ENCODE data around the gene PIGL. TPM values are rescaled to one million over a fixed set of nuclear protein-coding genes. Genes with fewer than 3 reads are reported as not detected.
"Not testable (repeated sequence)": the region's sequence is repeated elsewhere in the genome, so short reads cannot be mapped to it uniquely, and the experiment has no call there.

The PIGL gene
- total RNA-seq, 2 experiments from 2014 or later = 31.6 to 33.7 TPM

DNA sequence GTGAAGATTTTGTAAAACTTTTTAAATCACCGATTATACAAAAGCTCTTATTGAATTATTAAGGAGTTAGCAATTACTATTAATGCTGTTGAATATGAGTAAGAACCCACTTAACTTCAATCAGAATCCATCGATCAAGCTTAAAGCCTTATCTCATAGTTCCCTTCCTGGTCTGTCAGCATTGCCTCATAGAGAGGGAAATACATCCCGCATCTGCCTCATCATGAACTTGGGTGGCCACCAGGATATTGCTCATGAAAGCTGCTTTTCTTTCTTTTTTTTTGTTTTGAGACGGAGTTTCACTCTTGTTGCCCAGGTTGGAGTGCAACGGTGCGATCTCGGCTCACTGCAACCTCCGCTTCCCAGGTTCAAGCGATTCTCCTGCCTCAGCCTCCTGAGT is 66.7 kb downstream of the PIGL start:
- intact Hi-C loops (cut with micrococcal nuclease) = no loop called here
- no peak overlapping the region for H3K27ac Mint-ChIP-seq
- DNase-seq = no peak
- ChIA-PET POLR2A (no interaction called here), CTCF (no interaction called here)
- H3K27me3 Mint-ChIP-seq = no peaks in the 10 kb centered on the region
- peaks cover 45% of the 10 kb centered on the region for H3K4me1 Mint-ChIP-seq (ENCODE audit: low read depth)
- H3K36me3 Mint-ChIP-seq = peaks cover 8% of the 10 kb centered on the region
- H3K9me3 Mint-ChIP-seq = no peaks in the 10 kb centered on the region
- no peak overlapping the region for H3K4me3 Mint-ChIP-seq

DNA sequence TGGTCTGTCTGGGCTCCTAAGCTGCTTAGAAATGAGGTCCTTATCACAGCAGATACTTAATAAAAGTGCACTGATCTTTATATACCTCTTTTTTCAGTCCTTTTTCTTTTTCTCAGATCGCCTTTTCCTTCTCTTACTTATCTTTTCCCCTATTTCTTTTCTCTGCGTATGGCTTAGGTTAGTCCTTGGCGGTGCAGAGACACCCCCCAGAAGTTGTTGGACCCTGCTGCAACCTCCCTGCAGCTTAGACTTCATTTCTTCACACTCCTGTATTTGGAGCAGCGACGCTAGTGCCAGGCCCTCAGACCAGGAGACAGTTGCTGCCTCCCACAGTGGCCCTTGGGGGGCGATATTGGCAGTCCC is 68.6 kb downstream of the PIGL start:
- Mint-ChIP-seq H3K27ac (peak overlapping the region; percentile 94), H3K9me3 (no peaks in the 10 kb centered on the region), H3K4me1 (ENCODE audit: low read depth) (peaks cover 52% of the 10 kb centered on the region), H3K4me3 (no peak overlapping the region), H3K36me3 (no peaks in the 10 kb centered on the region), H3K27me3 (no peaks in the 10 kb centered on the region)
- intact Hi-C loops (cut with micrococcal nuclease) = loop anchor here (1.0 to 5.0 kb wide), 6 partner anchors 56 to 258 kb away; partner anchors contain the start of genes CENPV and PIGL
- ChIA-PET POLR2A (interaction anchor here (1.2 kb wide), 1 partner anchor 70 kb away, joined by 5 read pairs; the partner anchor contains the start of gene NCOR1), CTCF (interaction anchor here (0.6 to 1.9 kb wide), 10 partner anchors 10 to 236 kb away, joined by 3 to 5 read pairs (median 3); partner anchors contain the start of genes CENPV and NCOR1)
- no peak for DNase-seq

DNA sequence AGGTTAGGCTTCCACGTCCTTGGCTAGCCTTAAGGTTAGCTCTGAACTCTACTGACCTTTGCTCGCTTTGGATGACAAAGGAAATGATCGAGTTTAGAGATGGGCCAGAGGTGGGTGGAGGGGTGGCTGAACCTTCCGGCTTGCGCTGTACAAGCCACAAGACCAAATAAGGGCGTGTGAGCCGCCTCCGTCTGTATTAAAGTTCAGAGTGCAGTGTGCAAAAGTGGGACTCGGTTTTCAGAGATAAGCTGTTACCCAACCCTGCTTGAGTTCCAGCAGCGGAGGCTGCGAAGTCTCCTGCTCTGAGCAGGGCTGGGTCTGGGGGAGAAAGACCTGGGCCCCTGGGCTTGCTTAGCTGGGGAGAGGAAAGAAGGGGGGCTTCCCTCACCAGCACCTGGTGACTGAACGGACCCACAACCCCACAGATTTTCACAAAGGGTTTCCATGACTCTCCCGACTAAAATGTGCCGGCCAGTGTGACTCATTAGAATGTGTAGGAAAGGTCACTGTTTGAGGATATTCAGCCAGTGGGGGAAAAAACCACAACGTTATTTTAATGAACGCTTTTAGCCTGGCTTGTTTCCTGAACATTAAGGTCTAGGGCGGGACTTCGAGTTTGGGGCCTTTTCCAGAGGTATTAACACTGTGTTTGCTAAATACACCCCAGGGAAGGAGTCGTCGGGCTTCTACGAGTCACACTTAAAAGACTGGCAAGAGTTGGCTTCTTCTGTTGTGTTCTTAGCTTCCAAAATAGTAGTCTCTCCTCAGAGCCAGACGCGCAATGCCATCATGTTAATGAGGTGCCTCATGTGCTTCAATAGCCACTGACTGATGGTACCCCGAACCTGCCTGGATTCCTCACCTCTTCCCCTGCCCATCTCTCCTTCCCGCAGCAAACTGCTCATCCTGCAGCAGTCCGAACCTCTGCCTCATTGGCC is 69.3 kb downstream of the PIGL start:
- CTCF ChIA-PET = interaction anchor here (0.5 to 1.9 kb wide), 13 partner anchors 10 to 235 kb away, joined by 3 to 5 read pairs (median 3); partner anchors contain the start of genes CENPV, NCOR1 and UBB
- Mint-ChIP-seq H3K4me3 (peak overlapping the region; percentile 68), H3K36me3 (no peaks in the 10 kb centered on the region), H3K27me3 (no peaks in the 10 kb centered on the region), H3K4me1 (ENCODE audit: low read depth) (peaks cover 52% of the 10 kb centered on the region), H3K27ac (peak overlapping the region; percentile 94), H3K9me3 (no peaks in the 10 kb centered on the region)
- peak; percentile 90 for DNase-seq
- intact Hi-C loops (cut with micrococcal nuclease) = loop anchor here (1.0 to 5.0 kb wide), 6 partner anchors 57 to 259 kb away; partner anchors contain the start of genes CENPV and PIGL
- POLR2A ChIA-PET = interaction anchor here (0.7 to 1.2 kb wide), 3 partner anchors 71 to 166 kb away, joined by 3 to 5 read pairs (median 4); partner anchors contain the start of gene NCOR1

DNA sequence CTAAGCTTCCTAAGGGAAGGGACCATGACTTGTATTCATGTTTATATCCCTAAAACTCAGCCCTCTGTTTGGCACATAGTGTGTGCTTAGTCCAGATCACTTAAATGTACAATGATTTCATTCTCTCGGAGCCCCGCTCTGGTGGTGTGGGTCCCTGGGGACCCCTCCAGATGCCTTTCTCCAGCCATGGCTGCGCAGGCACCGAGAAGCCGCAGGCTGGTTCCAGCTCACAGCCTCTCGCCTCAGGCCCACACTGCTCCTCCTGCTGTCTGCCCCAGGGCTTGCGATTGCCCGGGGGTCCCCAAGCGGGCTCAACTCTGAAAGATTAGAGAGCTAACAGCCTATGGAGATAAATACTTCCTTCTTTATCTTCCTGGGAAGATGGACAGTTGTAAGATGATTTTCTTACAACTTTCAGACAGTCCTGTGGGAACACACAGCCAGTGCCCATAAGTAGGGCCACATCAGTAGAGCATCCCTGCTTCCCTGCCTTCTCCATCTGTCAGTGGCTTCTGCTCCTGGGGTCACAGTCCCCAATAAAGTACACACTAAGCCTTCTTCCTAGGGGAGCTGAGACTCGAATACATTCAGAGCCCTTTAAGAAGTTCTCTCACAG is 70.0 kb downstream of the PIGL start:
- ChIA-PET CTCF (interaction anchor here (0.5 to 1.9 kb wide), 9 partner anchors 12 to 234 kb away, joined by 3 to 5 read pairs (median 3); partner anchors contain the start of gene NCOR1), POLR2A (interaction anchor here (0.7 to 0.9 kb wide), 2 partner anchors 151 to 165 kb away, joined by 3 to 4 read pairs; no protein-coding TSS in a partner anchor)
- Mint-ChIP-seq H3K9me3 (no peaks in the 10 kb centered on the region), H3K4me1 (ENCODE audit: low read depth) (peaks cover 48% of the 10 kb centered on the region), H3K36me3 (no peaks in the 10 kb centered on the region), H3K27ac (peak overlapping the region; percentile 94), H3K4me3 (peak overlapping the region; percentile 68), H3K27me3 (no peaks in the 10 kb centered on the region)
- intact Hi-C loops (cut with micrococcal nuclease) = loop anchor here (1.0 to 5.0 kb wide), 6 partner anchors 58 to 260 kb away; partner anchors contain the start of genes CENPV and PIGL
- DNase-seq = peak; percentile 11

DNA sequence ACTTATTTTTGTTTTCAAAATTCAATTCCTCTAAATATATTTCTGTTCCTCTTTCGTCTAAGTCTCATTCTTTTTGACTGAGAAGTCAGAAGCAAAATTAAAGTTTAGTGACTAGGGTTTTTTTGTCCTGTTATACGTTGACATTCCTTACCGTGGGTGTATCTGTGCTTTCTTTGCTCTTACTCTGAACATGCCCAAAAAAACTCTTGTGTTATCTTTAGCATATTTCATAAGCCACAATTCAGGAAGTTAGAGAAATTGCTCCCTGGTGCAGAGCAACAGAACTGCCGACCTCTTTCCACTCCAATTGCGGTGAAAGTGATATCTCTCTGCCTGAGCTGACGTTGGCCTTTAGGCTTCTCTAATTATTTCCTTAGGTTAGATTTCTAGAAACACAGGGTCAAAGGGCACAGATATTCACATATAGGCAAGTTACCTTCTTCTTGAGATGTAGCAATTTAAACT is 70.6 kb downstream of the PIGL start:
- Mint-ChIP-seq H3K36me3 (no peaks in the 10 kb centered on the region), H3K9me3 (no peaks in the 10 kb centered on the region), H3K4me1 (ENCODE audit: low read depth) (peaks cover 45% of the 10 kb centered on the region), H3K4me3 (peak overlapping the region; percentile 17), H3K27ac (peak overlapping the region; percentile 94), H3K27me3 (no peaks in the 10 kb centered on the region)
- peak; percentile 22 for DNase-seq
- intact Hi-C loops (cut with micrococcal nuclease) = loop anchor here (2.0 to 5.0 kb wide), 2 partner anchors 131 to 260 kb away; no protein-coding TSS in a partner anchor
- POLR2A ChIA-PET = no interaction called here
- CTCF ChIA-PET = interaction anchor here (0.7 to 1.6 kb wide), 3 partner anchors 11 to 234 kb away, joined by 3 to 5 read pairs (median 3); no protein-coding TSS in a partner anchor

DNA sequence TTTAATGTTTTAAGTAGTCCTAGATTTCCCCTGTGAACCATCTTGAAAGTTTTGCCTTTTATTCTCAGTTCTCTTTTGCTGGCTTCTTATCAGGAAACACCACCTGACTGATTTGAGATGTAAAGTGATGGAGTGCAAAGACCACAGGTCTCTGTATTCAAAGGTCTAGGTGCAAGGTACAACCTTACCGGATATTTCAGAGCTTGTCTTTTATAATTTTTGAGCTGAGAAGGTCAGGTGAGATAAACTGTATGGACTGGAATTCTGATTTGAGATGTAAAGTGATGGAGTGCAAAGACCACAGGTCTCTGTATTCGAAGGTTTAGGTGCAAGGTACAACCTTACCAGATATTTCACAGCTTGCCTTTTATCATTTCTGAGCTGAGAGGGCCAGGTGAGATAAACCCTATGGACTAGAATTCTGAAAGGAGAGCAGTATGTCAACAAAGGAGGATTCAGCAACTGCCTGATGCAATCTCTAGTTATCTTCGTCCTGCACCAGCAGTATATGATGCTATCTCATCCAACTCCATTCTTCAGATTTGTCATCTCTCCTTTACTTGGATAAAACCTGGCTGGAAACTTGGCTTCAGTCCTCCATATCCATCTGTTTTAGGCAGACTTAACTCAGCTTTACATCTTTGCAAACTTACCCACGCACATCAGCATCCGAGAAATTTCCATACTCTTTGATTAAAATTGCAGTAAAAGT is 72.0 kb downstream of the PIGL start:
- ChIA-PET CTCF (interaction anchor here (0.6 to 1.0 kb wide), 2 partner anchors 21 to 39 kb away, joined by 3 read pairs; no protein-coding TSS in a partner anchor), POLR2A (interaction anchor here (0.6 kb wide), 1 partner anchor 247 kb away, joined by 3 read pairs; no protein-coding TSS in a partner anchor)
- H3K27me3 Mint-ChIP-seq = no peaks in the 10 kb centered on the region
- no peaks in the 10 kb centered on the region for H3K9me3 Mint-ChIP-seq
- no peaks in the 10 kb centered on the region for H3K36me3 Mint-ChIP-seq
- H3K27ac Mint-ChIP-seq = peak overlapping the region; percentile 65
- no peak overlapping the region for H3K4me3 Mint-ChIP-seq
- DNase-seq = no peak
- peaks cover 46% of the 10 kb centered on the region for H3K4me1 Mint-ChIP-seq (ENCODE audit: low read depth)
- intact Hi-C loops (cut with micrococcal nuclease) = loop anchor here (5.0 kb wide), 1 partner anchor 262 kb away; no protein-coding TSS in a partner anchor

DNA sequence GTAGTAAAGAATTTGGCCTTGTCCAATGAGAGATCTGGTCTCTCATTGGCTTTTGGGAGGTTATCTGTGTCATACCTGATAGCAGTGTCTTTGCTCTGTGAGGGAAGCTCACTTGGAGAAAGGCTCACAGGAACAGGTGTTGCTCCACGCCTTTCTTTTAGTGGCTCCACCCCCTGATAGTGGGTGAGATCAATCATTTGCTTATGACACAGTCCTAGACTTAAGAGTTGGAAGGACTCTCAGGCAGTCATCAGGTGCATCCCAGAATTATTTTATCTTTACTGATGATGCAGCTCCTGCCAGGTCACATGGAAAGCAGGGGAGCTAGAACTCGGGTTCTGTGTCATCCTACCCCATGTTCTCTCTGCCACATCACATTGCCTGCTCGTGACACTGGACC is 76.9 kb downstream of the PIGL start:
- POLR2A ChIA-PET = no interaction called here
- no peaks in the 10 kb centered on the region for H3K9me3 Mint-ChIP-seq
- no peaks in the 10 kb centered on the region for H3K36me3 Mint-ChIP-seq
- H3K27me3 Mint-ChIP-seq = no peaks in the 10 kb centered on the region
- H3K27ac Mint-ChIP-seq = no peak overlapping the region
- intact Hi-C loops (cut with micrococcal nuclease) = no loop called here
- CTCF ChIA-PET = interaction anchor here (0.6 kb wide), 1 partner anchor 11 kb away, joined by 3 read pairs; no protein-coding TSS in a partner anchor
- peaks cover 21% of the 10 kb centered on the region for H3K4me1 Mint-ChIP-seq (ENCODE audit: low read depth)
- no peak overlapping the region for H3K4me3 Mint-ChIP-seq
- DNase-seq = no peak

DNA sequence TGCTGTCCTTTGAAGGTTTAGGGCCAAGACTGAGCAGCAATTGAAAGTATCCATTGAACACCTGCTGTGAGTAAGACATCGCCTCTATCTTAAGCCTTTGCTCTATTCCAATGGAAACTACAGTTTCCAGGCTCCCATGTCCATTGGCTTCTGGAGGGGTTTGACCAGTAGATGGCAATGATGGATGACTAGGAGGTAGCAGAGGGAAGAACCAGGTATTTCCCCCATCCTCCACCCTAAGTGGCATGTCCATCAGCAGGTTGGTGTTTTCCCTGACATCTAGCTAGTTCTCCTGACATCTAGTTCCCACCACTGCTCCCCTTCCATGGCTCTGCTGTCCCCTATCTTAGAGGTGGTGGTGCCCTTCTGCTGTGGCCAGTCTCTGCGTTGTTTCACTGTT is 77.5 kb downstream of the PIGL start:
- no peak overlapping the region for H3K4me3 Mint-ChIP-seq
- POLR2A ChIA-PET = no interaction called here
- no peaks in the 10 kb centered on the region for H3K36me3 Mint-ChIP-seq
- H3K4me1 Mint-ChIP-seq (ENCODE audit: low read depth) = peaks cover 16% of the 10 kb centered on the region
- H3K9me3 Mint-ChIP-seq = no peaks in the 10 kb centered on the region
- H3K27me3 Mint-ChIP-seq = no peaks in the 10 kb centered on the region
- CTCF ChIA-PET = no interaction called here
- intact Hi-C loops (cut with micrococcal nuclease) = no loop called here
- no peak for DNase-seq
- H3K27ac Mint-ChIP-seq = no peak overlapping the region

DNA sequence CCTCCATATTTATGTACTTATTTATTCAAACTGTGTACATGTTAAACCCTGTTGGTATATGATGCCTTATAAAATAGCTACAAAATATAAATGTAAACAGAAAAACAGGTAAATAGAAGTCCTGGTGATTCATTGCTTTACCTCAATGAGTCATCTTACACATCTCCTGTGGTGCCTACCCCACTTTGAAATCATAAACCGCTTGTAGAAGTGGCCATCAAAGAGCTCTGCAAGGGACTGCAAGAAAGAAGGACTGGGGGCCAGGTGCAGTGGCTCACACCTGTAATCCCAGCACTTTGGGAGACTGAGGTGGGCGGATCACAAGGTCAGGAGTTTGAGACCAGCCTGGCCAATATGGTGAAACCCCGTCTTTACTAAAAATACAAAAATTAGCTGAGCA is 79.1 kb downstream of the PIGL start:
- intact Hi-C loops (cut with micrococcal nuclease); POLR2A ChIA-PET; H3K27ac Mint-ChIP-seq; DNase-seq; H3K36me3 Mint-ChIP-seq; H3K9me3 Mint-ChIP-seq; H3K4me3 Mint-ChIP-seq; H3K27me3 Mint-ChIP-seq: not testable (repeated sequence)
- CTCF ChIA-PET = interaction anchor here (0.6 to 1.2 kb wide), 3 partner anchors 9 to 107 kb away, joined by 3 read pairs; no protein-coding TSS in a partner anchor
- peaks cover 16% of the 10 kb centered on the region for H3K4me1 Mint-ChIP-seq (ENCODE audit: low read depth)

DNA sequence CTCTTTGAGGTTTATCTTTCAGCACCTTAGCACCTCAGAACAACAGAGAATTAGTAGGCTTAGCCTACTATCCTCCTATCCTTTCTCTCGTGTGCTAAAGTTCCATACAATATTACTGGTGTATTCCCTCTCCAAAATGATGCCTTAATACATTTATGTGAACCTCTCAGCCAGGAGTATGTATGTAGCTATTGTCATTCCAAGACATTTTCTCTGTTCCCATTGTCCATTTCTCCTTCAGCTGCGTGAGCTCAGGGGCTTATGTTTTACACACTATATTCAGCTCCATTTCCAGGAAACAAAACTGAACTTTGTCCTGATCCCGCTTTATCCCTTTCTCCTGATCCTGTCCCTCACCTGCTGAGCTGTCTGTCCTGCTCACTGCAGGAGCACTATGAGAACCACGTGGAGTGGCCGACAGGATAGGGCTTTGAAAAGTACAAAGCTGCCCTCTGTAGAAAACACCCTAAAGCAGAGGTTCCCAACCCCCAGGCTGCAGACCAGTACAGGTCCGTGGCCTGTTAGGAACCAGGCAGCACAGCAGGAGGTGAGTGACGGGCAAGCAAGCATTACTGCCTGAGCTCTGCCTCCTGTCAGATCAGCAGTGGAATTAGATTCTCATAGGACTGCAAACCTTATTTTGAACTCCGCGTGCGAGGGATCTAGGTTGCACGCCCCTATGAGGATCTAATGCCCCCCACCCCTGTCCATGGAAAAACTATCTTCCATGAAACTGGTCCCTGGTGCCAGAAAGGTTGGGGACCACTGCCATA is 80.5 kb downstream of the PIGL start:
- ChIA-PET POLR2A (no interaction called here), CTCF (interaction anchor here (0.9 kb wide), 1 partner anchor 66 kb away, joined by 4 read pairs; no protein-coding TSS in a partner anchor)
- Mint-ChIP-seq H3K4me1 (ENCODE audit: low read depth) (peaks cover 16% of the 10 kb centered on the region), H3K27me3 (no peaks in the 10 kb centered on the region), H3K4me3 (no peak overlapping the region), H3K27ac (no peak overlapping the region), H3K36me3 (peaks cover 7% of the 10 kb centered on the region), H3K9me3 (no peaks in the 10 kb centered on the region)
- intact Hi-C loops (cut with micrococcal nuclease) = no loop called here
- no peak for DNase-seq

Measured in activated CD4-positive, alpha-beta memory T cell treated with anti-CD3 and anti-CD28 coated beads for 36 hours (primary cell).